GM19372 (cell line): Measurements from ENCODE around the gene SLC38A3.

ENCODE experiments used
- ATAC-seq: cut with Tn5 transposase; IDR thresholded peaks from one replicate; pipeline ENCODE4 v1.9.1; 2021; ENCODE audit warnings: mild to moderate bottlenecking, low read depth, moderate library complexity; ENCODE audit not compliant: unreplicated experiment

Gene SLC38A3

GRCh38 chr3:50263478-50264382, 58.7 kb downstream of the SLC38A3 start:
- ATAC-seq: no peak

- ATAC-seq: no peak
Measured at GRCh38 chr3:50264383-50264963, 59.4 kb downstream of the SLC38A3 start.

DNA sequence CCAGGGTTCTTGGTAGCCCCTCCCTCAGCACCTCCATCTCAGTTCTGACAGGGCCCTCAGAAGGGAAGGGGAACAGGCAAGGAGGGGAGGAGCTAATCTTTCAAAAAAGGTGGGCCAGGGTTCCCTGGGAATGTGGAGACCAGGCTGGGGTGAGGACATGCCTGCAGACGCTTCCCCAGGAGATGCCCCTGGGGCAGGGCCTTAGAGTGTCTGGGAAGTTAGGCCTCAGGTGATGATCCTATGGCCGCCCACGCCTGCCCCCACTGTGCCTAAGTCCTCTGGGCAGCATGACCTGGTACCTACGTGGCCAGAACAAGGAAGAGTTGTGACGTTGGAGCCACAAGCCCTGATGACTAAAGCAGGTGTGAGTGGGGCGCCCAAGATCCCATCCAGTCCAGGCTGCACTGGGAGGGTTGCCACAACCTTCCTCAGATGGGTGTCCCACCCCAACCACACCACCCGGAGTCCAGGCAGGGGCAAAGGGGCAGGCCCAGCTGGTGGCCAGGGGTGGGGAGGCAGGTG, 60.0 kb downstream of the SLC38A3 start:
- no peak for ATAC-seq

GRCh38 chr3:50265571-50265970, 60.5 kb downstream of the SLC38A3 start:
- no peak for ATAC-seq

- no peak for ATAC-seq
Measured at GRCh38 chr3:50266017-50266416, 60.9 kb downstream of the SLC38A3 start.

GRCh38 chr3:50266836-50267235, 61.8 kb downstream of the SLC38A3 start:
- ATAC-seq: no peak

DNA sequence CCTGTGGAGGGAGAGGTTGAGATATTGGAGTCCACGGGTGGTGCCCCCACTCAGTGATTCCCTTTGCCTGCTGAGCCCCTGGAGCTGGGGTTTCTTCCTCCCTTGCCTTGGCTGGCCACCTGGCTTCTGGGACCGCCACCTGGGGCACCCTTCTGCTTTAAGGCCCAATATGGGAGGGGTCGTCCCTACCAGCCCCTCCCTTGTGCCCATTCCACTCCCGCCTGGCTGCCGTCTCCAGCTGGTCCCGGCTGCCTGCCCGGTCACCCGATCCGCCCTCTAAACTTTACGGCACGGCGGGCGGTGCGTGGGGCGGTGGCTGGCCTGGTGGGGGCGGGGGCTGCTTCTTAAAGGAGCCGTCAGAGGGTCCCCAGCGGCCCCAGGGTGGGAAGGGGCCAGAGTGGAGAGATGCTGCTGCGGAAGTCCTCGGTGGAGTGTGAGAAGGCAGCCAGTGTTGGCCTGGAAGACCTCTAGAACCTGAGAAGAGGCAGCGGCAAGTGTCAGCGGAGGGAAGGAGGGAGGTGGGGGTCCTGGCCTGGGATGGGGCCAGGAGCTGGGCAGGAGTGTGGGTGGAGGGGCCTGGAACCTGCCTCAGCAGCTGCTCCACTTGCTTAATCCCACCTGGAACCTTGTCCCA, 62.3 kb downstream of the SLC38A3 start:
- no peak for ATAC-seq

GRCh38 chr3:50268276-50268675, 63.2 kb downstream of the SLC38A3 start:
- ATAC-seq: no peak

DNA sequence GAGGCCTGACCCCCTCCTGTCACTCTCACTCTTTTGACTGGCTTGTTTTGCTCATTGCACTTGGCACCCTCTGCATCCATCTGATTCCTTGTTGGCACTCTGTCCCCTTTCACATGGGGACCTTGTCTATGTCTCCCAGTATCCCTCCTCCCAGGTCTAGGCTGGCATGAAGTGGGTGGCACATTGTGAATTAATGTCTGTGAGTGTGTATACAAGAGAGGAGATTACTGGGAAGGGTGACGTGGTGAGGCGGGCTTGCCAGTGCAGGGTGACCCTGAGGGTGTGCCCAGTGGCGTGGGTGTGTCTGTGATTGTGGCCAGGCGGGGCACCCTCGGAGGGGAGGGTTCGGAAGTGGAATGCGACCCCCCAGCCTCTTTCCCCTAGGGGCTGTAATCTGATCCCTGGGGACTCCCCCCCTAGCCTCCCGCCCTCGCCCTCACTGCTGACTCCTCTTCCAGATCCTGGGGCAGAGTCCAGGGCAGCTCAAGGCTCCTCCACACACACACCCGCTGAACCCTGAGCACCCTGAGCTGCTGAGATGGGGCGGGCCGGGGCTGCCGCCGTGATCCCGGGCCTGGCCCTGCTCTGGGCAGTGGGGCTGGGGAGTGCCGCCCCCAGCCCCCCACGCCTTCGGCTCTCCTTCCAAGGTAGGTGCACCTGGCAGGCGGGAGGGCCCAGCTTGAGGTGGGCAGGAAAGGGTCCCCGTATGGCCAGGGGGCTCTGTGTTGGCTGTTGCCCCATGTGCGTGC, 63.8 kb downstream of the SLC38A3 start, which contains the start of gene SEMA3B:
Gene SEMA3B, plus strand, starts transcription at position 445 of the 749 bp plus-strand sequence. Its CDS starts 94 bp downstream, at position 539.
- no peak for ATAC-seq

DNA sequence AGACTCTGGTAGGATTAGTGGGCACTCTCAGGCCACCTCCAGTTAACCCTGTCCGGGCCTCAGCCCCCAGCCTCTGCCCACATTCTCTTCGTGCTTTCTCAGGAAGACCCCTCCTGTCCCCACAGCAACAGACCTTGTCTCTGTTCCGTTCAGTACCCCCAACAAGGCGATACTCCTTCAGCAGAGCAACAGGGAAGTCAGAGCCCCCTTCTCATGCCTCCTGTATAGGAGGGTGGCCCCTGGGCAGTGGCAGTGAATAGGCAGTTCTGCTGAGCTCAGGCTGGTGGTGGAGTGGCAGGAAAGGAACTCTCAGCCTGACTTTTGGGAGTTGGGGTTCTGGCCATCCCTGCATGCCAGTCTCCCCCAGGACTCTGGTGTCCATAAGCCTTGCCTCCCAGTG, 64.4 kb downstream of the SLC38A3 start:
- ATAC-seq: no peak

- ATAC-seq: no peak
Measured at GRCh38 chr3:50269977-50270413, 64.9 kb downstream of the SLC38A3 start.

DNA sequence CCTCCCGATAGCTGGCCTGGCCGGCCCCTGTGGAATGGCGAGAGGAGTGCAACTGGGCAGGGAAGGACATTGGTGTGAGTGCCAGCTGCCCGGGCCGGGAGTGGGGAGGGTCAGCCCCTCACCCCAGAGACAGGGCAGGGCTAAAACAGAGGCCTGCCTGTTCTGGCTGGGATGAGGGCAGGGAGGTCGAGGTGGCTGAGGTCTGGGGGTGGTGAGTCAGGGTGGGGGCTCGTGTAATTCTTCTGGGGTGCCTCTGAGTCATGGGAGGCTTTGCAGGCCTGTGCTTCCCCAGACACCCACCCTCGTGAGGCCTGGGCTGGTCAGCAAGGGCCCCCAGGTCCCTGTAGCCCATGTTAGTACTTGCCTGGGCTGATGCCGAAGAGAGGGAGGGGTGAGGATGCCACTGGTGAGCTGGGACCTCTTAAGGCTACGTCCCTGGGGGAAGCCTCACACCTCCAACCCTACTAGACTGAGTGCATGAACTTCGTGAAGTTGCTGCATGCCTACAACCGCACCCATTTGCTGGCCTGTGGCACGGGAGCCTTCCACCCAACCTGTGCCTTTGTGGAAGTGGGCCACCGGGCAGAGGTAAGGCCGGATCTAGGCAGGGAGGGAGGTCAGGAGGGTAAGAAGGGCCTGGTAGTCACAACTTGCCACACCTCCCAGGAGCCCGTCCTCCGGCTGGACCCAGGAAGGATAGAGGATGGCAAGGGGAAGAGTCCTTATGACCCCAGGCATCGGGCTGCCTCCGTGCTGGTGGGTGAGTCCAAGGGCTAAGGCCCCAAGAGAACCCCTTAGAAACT, 65.6 kb downstream of the SLC38A3 start:
- ATAC-seq: no peak
